ENCODE data around the gene ZNF865. TPM values are rescaled to one million over a fixed set of nuclear protein-coding genes. Genes with fewer than 3 reads are reported as not detected.

ZNF865 gene
- total RNA-seq, 1 donor from 2014 or later, result 8.8 TPM

DNA sequence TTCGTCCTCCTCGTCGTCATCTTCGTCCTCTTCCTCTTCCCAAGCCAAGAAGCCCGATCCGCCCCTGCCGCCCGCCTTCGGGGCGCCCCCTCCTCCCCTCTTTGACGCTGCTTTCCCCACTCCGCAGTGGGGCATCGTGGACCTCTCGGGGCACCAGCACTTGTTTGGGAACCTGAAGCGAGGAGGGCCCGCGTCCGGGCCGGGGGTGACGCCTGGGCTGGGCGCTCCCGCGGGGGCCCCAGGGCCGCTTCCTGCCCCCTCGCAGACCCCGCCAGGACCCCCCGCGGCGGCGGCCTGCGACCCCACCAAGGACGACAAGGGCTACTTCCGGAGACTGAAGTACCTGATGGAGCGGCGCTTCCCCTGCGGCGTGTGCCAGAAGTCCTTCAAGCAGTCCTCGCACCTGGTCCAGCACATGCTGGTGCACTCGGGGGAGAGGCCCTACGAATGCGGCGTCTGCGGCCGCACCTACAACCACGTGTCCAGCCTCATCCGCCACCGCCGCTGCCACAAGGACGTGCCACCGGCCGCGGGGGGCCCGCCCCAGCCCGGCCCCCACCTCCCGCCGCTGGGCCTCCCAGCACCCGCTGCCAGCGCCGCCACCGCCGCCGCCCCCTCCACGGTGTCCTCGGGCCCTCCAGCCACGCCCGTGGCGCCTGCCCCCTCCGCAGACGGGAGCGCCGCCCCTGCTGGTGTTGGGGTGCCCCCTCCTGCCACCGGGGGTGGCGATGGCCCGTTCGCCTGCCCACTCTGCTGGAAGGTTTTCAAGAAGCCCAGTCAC lies 8.7 kb downstream of the ZNF865 start:
- peaks cover 0 to 24% of the 10 kb centered on the region in 2 donors for H3K36me3 ChIP-seq
- H3K4me3 ChIP-seq, result no peak overlapping the region
- H3K27ac ChIP-seq, result no peak overlapping the region
- no peaks in the 10 kb centered on the region for H3K27me3 ChIP-seq
- no peak for DNase-seq (ENCODE audit: extremely low spot score in 2 of 2)
- H3K9me3 ChIP-seq, result no peaks in the 10 kb centered on the region
- TF ChIP-seq, protein P1, sequence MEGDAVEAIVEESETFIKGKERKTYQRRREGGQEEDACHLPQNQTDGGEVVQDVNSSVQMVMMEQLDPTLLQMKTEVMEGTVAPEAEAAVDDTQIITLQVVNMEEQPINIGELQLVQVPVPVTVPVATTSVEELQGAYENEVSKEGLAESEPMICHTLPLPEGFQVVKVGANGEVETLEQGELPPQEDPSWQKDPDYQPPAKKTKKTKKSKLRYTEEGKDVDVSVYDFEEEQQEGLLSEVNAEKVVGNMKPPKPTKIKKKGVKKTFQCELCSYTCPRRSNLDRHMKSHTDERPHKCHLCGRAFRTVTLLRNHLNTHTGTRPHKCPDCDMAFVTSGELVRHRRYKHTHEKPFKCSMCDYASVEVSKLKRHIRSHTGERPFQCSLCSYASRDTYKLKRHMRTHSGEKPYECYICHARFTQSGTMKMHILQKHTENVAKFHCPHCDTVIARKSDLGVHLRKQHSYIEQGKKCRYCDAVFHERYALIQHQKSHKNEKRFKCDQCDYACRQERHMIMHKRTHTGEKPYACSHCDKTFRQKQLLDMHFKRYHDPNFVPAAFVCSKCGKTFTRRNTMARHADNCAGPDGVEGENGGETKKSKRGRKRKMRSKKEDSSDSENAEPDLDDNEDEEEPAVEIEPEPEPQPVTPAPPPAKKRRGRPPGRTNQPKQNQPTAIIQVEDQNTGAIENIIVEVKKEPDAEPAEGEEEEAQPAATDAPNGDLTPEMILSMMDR (IDR thresholded peaks at IDR 0.05), result no peak
- TF ChIP-seq POLR2A (IDR thresholded peaks at IDR 0.05) (no peak), POLR2AphosphoS5 (IDR thresholded peaks at IDR 0.05; ENCODE audit: insufficient read depth in 1 of 2, low read depth in 1 of 2) (no peak)
- intact Hi-C loops (cut with DNase I), result no loop called here
- peaks cover 9% of the 10 kb centered on the region for H3K4me1 ChIP-seq

DNA sequence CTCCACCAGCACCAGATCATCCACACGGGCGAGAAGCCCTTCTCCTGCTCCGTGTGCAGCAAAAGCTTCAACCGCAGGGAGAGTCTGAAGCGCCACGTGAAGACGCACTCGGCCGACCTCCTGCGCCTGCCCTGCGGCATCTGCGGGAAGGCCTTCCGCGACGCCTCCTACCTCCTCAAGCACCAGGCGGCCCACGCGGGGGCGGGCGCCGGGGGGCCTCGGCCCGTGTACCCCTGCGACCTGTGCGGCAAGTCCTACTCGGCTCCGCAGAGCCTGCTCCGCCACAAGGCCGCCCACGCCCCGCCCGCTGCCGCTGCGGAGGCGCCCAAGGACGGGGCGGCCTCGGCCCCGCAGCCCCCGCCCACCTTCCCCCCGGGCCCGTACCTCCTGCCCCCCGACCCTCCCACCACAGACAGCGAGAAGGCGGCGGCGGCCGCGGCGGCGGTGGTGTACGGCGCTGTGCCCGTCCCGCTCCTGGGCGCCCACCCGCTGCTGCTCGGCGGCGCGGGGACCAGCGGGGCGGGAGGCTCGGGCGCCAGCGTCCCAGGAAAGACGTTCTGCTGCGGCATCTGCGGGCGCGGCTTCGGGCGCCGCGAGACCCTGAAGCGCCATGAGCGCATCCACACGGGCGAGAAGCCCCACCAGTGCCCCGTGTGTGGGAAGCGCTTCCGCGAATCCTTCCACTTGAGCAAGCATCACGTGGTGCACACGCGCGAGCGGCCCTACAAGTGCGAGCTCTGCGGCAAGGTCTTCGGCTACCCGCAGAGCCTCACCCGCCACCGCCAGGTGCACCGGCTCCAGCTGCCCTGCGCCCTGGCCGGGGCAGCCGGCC lies 9.5 kb downstream of the ZNF865 start:
- Histone ChIP-seq H3K4me1 (peaks cover 9% of the 10 kb centered on the region), H3K4me3 (no peak overlapping the region), H3K36me3 (peaks cover 0 to 24% of the 10 kb centered on the region in 2 donors), H3K27me3 (no peaks in the 10 kb centered on the region), H3K27ac (no peak overlapping the region), H3K9me3 (no peaks in the 10 kb centered on the region)
- TF ChIP-seq POLR2A (IDR thresholded peaks at IDR 0.05) (no peak), POLR2AphosphoS5 (IDR thresholded peaks at IDR 0.05; ENCODE audit: insufficient read depth in 1 of 2, low read depth in 1 of 2) (no peak)
- TF ChIP-seq, protein P1 (IDR thresholded peaks at IDR 0.05), result no peak
- intact Hi-C loops (cut with DNase I), result no loop called here
- DNase-seq (ENCODE audit: extremely low spot score in 2 of 2), result no peak

DNA sequence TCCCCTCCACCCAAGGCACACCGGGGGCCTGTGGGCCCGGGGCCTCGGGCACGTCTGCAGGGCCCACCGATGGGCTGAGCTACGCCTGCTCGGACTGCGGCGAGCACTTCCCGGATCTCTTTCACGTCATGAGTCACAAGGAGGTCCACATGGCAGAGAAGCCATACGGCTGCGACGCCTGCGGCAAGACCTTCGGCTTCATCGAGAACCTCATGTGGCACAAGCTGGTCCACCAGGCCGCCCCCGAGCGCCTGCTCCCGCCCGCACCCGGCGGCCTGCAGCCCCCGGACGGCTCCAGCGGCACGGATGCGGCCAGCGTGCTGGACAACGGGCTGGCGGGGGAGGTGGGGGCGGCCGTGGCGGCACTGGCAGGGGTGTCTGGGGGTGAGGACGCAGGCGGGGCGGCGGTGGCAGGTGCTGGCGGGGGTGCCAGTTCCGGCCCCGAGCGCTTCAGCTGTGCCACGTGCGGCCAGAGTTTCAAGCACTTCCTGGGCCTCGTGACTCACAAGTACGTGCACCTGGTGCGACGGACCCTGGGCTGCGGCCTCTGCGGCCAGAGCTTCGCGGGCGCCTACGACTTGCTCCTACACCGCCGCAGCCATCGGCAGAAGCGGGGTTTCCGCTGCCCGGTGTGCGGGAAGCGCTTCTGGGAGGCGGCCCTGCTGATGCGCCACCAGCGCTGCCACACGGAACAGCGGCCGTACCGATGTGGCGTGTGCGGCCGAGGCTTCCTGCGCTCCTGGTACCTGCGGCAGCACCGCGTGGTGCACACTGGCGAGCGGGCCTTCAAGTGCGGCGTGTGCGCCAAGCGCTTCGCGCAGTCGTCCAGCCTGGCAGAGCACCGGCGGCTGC lies 10.3 kb downstream of the ZNF865 start:
- no peak for DNase-seq (ENCODE audit: extremely low spot score in 2 of 2)
- H3K4me3 ChIP-seq, result no peak overlapping the region
- peaks cover 0 to 24% of the 10 kb centered on the region in 2 donors for H3K36me3 ChIP-seq
- intact Hi-C loops (cut with DNase I), result no loop called here
- TF ChIP-seq POLR2A (IDR thresholded peaks at IDR 0.05) (no peak), POLR2AphosphoS5 (IDR thresholded peaks at IDR 0.05; ENCODE audit: insufficient read depth in 1 of 2, low read depth in 1 of 2) (no peak)
- TF ChIP-seq, protein P1 (IDR thresholded peaks at IDR 0.05), result no peak
- H3K9me3 ChIP-seq, result no peaks in the 10 kb centered on the region
- no peaks in the 10 kb centered on the region for H3K27me3 ChIP-seq
- H3K4me1 ChIP-seq, result peaks cover 9% of the 10 kb centered on the region
- H3K27ac ChIP-seq, result no peak overlapping the region

DNA sequence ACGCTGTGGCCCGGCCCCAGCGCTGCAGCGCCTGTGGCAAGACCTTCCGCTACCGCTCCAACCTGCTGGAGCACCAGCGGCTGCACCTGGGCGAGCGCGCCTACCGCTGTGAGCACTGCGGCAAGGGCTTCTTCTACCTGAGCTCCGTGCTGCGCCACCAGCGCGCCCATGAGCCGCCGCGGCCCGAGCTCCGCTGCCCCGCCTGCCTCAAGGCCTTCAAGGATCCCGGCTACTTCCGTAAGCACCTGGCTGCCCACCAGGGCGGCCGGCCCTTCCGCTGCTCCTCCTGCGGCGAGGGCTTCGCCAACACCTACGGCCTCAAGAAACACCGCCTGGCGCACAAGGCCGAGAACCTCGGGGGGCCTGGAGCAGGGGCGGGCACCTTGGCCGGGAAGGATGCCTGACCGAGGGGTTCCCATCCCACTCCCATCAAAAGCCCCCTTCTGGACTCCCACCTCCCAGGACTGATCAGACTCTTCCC lies 11.0 kb downstream of the ZNF865 start:
- Histone ChIP-seq H3K4me3 (no peak overlapping the region), H3K27ac (no peak overlapping the region), H3K9me3 (no peaks in the 10 kb centered on the region), H3K36me3 (peaks cover 0 to 24% of the 10 kb centered on the region in 2 donors), H3K4me1 (peaks cover 5% of the 10 kb centered on the region), H3K27me3 (no peaks in the 10 kb centered on the region)
- no peak for DNase-seq (ENCODE audit: extremely low spot score in 2 of 2)
- TF ChIP-seq POLR2A (IDR thresholded peaks at IDR 0.05), result no peak
- no peak for TF ChIP-seq POLR2AphosphoS5 (IDR thresholded peaks at IDR 0.05; ENCODE audit: insufficient read depth in 1 of 2, low read depth in 1 of 2)
- TF ChIP-seq, protein P1 (IDR thresholded peaks at IDR 0.05), result no peak
- intact Hi-C loops (cut with DNase I), result no loop called here

All from vagina (tissue), 2 donors.